OCI-LY3 (cell line): ENCODE data around the gene OGT.
"Not testable (repeated sequence)": the region's sequence is repeated elsewhere in the genome, so short reads cannot be mapped to it uniquely, and the experiment has no call there.

Experiments
- H2AFZ ChIP-seq: fragments of 200-600, 300-600 bp; shearing (Covaris generic); 2 replicates; pipeline ENCODE4 v1.6.0; 2014; ENCODE audit warnings: antibody characterized with exemption, low read depth, low read length
- H3K27ac ChIP-seq: fragments of 200-600, 300-600 bp; sonication (generic); 2 replicates; pipeline ENCODE4 v1.5.1; 2014; ENCODE audit warnings: mild to moderate bottlenecking, low read length, moderate library complexity, mixed read lengths
- H3K27me3 ChIP-seq: fragments of 200-600, 300-600 bp; sonication (generic); 2 replicates; pipeline ENCODE4 v1.6.1; 2014; ENCODE audit warnings: low read depth, low read length, mixed read lengths
- H3K36me3 ChIP-seq: fragments of 200-600, 300-600 bp; sonication (generic); replicated peaks from 2 replicates; pipeline ENCODE3; 2014; ENCODE audit warnings: low read depth, low read length, mixed read lengths
- H3K4me1 ChIP-seq: fragments of 300-600, 200-600 bp; sonication (generic); 2 replicates; pipeline ENCODE4 v1.6.1; 2014; ENCODE audit warnings: low read length, mixed read lengths
- H3K4me2 ChIP-seq: fragments of 200-600, 300-600 bp; sonication (generic); 2 replicates; pipeline ENCODE4 v1.6.1; 2014; ENCODE audit warnings: low read length, mixed read lengths
- H3K4me3 ChIP-seq: fragments of 300-600, 200-600 bp; sonication (generic); 2 replicates; pipeline ENCODE4 v1.5.1; 2014; ENCODE audit warnings: antibody characterized with exemption, mild to moderate bottlenecking, low read length, moderate library complexity
- H3K79me2 ChIP-seq: fragments of 300-600, 200-600 bp; shearing (Covaris generic); 2 replicates; pipeline ENCODE4 v1.6.1; 2014; ENCODE audit warnings: mild to moderate bottlenecking, low read length, mixed read lengths
- H3K9ac ChIP-seq: fragments of 300-600, 200-600 bp; shearing (Covaris generic); 2 replicates; pipeline ENCODE4 v1.6.0; 2014; ENCODE audit warnings: mild to moderate bottlenecking, low read length, moderate library complexity
- H3K9me3 ChIP-seq: fragments of 200-600, 300-600 bp; shearing (Covaris generic); 2 replicates; pipeline ENCODE4 v1.6.1; 2014; ENCODE audit warnings: low read length, mixed read lengths; ENCODE audit not compliant: insufficient read depth
- H4K20me1 ChIP-seq: fragments of 200-600, 300-600 bp; sonication (generic); 2 replicates; pipeline ENCODE4 v1.6.1; 2016; ENCODE audit warnings: low read length, mixed read lengths; ENCODE audit not compliant: insufficient read depth
- EZH2phosphoT487 ChIP-seq: fragments of 200-600 bp; shearing (Covaris generic); IDR thresholded peaks from 2 replicates; pipeline ENCODE4 v1.6.1; 2018; ENCODE audit warnings: antibody characterized with exemption, mixed run types, low read depth
- TF ChIP-seq, protein P1 (sequence below): fragments of 200-600, 300-600 bp; sonication (generic); IDR thresholded peaks from 2 replicates; pipeline ENCODE4 v1.5.1; 2014; ENCODE audit warnings: antibody characterized with exemption, low read length, low read depth

Gene OGT

DNA sequence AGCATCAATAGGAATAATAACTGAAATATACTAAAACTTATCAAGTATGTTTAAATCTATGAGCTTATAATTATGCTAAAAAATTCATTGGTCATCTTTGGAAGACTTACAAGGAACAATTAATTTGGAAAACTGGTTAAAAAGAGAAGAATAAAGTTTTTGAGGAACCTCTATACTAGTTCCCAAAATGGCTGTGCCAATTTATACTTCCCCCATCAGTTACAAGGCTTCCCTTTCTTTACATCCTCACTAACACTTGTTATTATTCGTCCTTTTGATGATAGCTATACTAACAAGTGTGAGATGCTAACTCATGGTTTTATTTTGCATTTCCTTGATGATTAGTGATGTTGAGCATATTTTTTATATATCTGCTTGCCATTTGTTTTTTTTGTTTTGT, 17.1 kb downstream of the OGT start:
- H3K79me2 ChIP-seq, result peaks cover 82% of the 10 kb centered on the region
- no peaks in the 10 kb centered on the region for H3K27me3 ChIP-seq
- no peak overlapping the region for H3K27ac ChIP-seq
- H3K9ac ChIP-seq, result no peak overlapping the region
- H3K4me1 ChIP-seq, result no peaks in the 10 kb centered on the region
- peaks cover 50% of the 10 kb centered on the region for H4K20me1 ChIP-seq
- H3K9me3 ChIP-seq, result no peaks in the 10 kb centered on the region
- no peak overlapping the region for H3K4me2 ChIP-seq
- no peak overlapping the region for H2AFZ ChIP-seq
- no peak for TF ChIP-seq EZH2phosphoT487
- TF ChIP-seq, protein P1, sequence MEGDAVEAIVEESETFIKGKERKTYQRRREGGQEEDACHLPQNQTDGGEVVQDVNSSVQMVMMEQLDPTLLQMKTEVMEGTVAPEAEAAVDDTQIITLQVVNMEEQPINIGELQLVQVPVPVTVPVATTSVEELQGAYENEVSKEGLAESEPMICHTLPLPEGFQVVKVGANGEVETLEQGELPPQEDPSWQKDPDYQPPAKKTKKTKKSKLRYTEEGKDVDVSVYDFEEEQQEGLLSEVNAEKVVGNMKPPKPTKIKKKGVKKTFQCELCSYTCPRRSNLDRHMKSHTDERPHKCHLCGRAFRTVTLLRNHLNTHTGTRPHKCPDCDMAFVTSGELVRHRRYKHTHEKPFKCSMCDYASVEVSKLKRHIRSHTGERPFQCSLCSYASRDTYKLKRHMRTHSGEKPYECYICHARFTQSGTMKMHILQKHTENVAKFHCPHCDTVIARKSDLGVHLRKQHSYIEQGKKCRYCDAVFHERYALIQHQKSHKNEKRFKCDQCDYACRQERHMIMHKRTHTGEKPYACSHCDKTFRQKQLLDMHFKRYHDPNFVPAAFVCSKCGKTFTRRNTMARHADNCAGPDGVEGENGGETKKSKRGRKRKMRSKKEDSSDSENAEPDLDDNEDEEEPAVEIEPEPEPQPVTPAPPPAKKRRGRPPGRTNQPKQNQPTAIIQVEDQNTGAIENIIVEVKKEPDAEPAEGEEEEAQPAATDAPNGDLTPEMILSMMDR, result no peak
- H3K36me3 ChIP-seq, result peaks cover 57% of the 10 kb centered on the region
- no peak overlapping the region for H3K4me3 ChIP-seq

DNA sequence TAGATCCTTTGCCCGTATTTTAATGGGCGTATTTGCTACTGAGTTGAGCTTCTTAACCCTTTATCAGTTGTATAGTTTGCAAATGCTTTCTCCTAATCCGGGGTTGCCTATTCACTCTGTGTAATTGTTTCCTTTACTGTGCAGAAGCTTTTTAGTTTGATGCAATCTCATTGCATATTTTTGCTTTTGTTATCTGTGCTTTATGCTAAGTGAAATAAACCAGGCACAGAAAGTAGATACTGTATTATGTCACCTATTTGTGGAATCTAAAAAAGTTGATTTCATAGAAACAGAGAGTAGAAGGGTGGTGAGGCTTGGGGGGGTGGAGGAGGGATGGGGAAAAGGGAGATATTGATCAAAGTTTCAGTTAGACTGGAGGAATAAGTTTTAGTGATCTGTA, 17.7 kb downstream of the OGT start:
- Histone ChIP-seq H3K27me3 (no peaks in the 10 kb centered on the region), H3K36me3 (peaks cover 52% of the 10 kb centered on the region), H3K4me1 (no peaks in the 10 kb centered on the region), H3K79me2 (peaks cover 76% of the 10 kb centered on the region), H2AFZ (no peak overlapping the region), H3K4me3 (no peak overlapping the region), H3K4me2 (no peak overlapping the region), H3K27ac (no peak overlapping the region), H4K20me1 (peaks cover 44% of the 10 kb centered on the region), H3K9me3 (no peaks in the 10 kb centered on the region), H3K9ac (no peak overlapping the region)
- TF ChIP-seq, protein P1, result no peak
- no peak for TF ChIP-seq EZH2phosphoT487

DNA sequence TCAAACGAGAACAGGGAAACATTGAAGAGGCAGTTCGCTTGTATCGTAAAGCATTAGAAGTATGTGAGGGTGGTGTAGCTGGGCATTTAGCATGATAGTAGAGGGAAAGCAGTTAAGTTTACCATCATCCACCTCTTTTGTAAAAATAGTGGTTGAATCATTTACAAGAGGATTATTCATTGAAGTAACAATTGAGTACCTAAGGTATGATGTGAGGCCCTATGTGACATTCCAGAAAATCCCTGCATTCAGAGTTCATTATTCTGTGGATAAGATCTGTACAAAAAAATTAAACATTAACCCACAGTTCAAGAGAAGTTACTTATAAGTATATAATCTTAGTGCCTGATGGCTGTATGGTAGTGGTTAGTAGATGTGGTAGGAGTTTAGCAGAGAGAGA, 23.1 kb downstream of the OGT start:
- TF ChIP-seq EZH2phosphoT487, result no peak
- TF ChIP-seq, protein P1, result no peak
- Histone ChIP-seq H3K79me2 (peaks cover 29% of the 10 kb centered on the region), H3K9me3 (no peaks in the 10 kb centered on the region), H3K4me2 (no peak overlapping the region), H3K36me3 (peaks cover 47% of the 10 kb centered on the region), H2AFZ (no peak overlapping the region), H3K27me3 (no peaks in the 10 kb centered on the region), H3K27ac (no peak overlapping the region), H3K9ac (no peak overlapping the region), H3K4me1 (no peaks in the 10 kb centered on the region), H3K4me3 (no peak overlapping the region), H4K20me1 (peaks cover 9% of the 10 kb centered on the region)

DNA sequence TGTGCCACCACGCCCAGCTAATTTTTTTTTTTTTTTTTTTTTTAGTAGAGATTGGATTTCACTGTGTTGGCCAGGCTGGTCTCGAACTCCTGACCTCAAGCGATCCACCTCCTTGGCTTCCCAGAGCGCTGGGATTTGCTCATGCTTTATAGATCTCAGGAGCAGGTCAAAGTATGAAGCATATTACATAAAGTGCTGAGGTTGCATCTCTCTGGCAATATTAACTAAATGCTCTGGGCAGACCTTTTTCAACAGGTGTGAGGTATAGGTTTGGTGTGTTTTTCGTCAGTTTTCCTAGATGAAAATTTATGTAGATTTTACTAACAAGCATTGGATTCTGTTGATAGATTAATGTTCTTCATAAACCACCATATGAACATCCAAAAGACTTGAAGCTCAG, 26.0 kb downstream of the OGT start:
- Histone ChIP-seq H3K27ac (no peak overlapping the region), H4K20me1 (peaks cover 6% of the 10 kb centered on the region; the same call in 1 of the 2 replicates)
- TF ChIP-seq, protein P1, result no peak
- TF ChIP-seq EZH2phosphoT487, result no peak

DNA sequence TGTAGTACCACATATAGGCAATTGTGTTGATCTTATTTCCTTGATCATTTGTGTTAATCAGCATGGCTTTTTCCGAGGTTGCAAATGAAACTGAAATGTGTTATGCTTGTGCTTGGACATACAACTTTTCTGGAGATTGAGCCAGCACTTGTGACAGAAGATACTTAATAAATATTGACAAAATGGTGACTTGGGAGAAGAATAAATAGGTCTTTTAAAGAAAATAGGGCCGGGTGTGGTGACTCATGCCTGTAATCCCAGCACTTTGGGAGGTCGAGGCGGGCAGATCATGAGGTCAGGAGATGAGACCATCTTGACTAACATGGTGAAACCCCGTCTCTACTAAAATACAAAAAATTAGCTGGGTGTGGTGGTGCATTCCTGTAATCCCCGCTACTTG, 26.9 kb downstream of the OGT start:
- not testable (repeated sequence) for H3K4me2 ChIP-seq, H3K4me3 ChIP-seq, H3K27me3 ChIP-seq, H4K20me1 ChIP-seq, H3K27ac ChIP-seq, H3K4me1 ChIP-seq, H3K9ac ChIP-seq, H2AFZ ChIP-seq, H3K79me2 ChIP-seq, H3K9me3 ChIP-seq
- H3K36me3 ChIP-seq, result peaks cover 67% of the 10 kb centered on the region

More for the DNA sequence above, 26.0 kb downstream of the OGT start:
- Histone ChIP-seq H3K9ac (no peak overlapping the region), H3K4me1 (no peaks in the 10 kb centered on the region), H3K36me3 (peaks cover 67% of the 10 kb centered on the region), H3K9me3 (no peaks in the 10 kb centered on the region), H2AFZ (no peak overlapping the region), H3K4me3 (no peak overlapping the region), H3K4me2 (no peak overlapping the region), H3K27me3 (no peaks in the 10 kb centered on the region), H3K79me2 (peaks cover 15% of the 10 kb centered on the region)
